ENCODE results near the gene CTF1. TPM values are rescaled to one million over a fixed set of nuclear protein-coding genes. Genes with fewer than 3 reads are reported as not detected.

CTF1 gene
- total RNA-seq, 4 donors from 2014 or later = 2.3 to 5.6 (median 3.2) TPM

DNA sequence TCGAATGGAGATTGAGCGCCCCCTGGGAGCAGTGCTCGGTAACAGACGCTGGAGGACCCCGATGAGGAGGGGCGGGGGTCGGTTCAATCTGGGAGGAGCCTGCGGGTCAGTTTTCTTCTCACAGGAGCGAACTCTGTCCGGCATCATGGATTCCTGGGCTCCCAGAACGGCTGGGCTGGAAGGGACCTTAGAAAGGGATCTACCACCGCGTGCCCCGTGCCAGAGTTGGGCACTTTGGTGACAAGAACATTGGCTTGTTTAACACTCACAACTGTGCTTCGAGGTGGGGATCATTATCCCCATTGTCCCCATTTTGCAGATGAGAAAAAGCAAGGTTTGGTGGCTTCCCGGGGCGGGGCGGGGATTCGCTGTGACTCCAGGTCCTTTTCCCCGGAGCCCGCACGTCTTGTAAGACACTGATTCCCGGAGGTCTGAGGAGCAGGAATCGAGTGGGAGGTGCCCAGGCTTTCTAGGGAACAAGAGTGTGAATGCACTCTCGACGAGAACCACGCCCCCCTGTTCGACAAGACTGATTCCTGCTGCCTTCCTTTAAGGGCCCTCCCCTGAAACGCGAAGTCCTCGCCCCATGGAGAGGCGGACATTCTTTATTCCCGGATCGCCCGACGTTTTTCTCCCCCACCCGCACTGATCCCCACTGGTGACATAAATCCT is 25.5 kb downstream of the CTF1 start:
- peak; percentile 52 to 75 for DNase-seq
- peak overlapping the region; percentile 65 to 97 (median 94) for H3K27ac ChIP-seq
- no peaks in the 10 kb centered on the region for H3K27me3 ChIP-seq
- H3K4me3 ChIP-seq = peak overlapping the region; percentile 57 to 84 (median 70)
- H3K4me1 ChIP-seq = peaks cover 11% of the 10 kb centered on the region in 2 donors
- in situ Hi-C loops (cut with MboI; ENCODE audit: low sequenced_read_pairs in 4 of 4) (loop anchor here in 1 of 4 donors (5.0 kb wide), 1 partner anchor 80 kb away; no protein-coding TSS in a partner anchor), intact Hi-C loops (cut with DNase I; ENCODE audit: low total_unique reads) (loop anchor here (1.0 to 2.0 kb wide), 4 partner anchors 25 to 224 kb away; partner anchors contain the start of gene ORAI3)
- no peak for TF ChIP-seq POLR2A (IDR thresholded peaks at IDR 0.05)
- TF ChIP-seq, protein P1, sequence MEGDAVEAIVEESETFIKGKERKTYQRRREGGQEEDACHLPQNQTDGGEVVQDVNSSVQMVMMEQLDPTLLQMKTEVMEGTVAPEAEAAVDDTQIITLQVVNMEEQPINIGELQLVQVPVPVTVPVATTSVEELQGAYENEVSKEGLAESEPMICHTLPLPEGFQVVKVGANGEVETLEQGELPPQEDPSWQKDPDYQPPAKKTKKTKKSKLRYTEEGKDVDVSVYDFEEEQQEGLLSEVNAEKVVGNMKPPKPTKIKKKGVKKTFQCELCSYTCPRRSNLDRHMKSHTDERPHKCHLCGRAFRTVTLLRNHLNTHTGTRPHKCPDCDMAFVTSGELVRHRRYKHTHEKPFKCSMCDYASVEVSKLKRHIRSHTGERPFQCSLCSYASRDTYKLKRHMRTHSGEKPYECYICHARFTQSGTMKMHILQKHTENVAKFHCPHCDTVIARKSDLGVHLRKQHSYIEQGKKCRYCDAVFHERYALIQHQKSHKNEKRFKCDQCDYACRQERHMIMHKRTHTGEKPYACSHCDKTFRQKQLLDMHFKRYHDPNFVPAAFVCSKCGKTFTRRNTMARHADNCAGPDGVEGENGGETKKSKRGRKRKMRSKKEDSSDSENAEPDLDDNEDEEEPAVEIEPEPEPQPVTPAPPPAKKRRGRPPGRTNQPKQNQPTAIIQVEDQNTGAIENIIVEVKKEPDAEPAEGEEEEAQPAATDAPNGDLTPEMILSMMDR (IDR thresholded peaks at IDR 0.05 in 4 of 5, conservative IDR thresholded peaks at IDR 0.05 in 1 of 5) = peak; percentile 83 to 88 (median 85)
- peak; percentile 7 for ATAC-seq
- H3K36me3 ChIP-seq = no peaks in the 10 kb centered on the region
- no peaks in the 10 kb centered on the region for H3K9me3 ChIP-seq

GRCh38 chr16:30922420-30922959 is 26.1 kb downstream of the CTF1 start:
- Histone ChIP-seq H3K27me3 (no peaks in the 10 kb centered on the region), H3K27ac (peak overlapping the region; percentile 92 to 97 (median 96)), H3K9me3 (no peaks in the 10 kb centered on the region), H3K4me3 (peak overlapping the region; percentile 72 to 92 (median 79)), H3K4me1 (peaks cover 11 to 13% of the 10 kb centered on the region in 2 donors), H3K36me3 (no peaks in the 10 kb centered on the region)
- DNase-seq (peak; percentile 100), ATAC-seq (peak; percentile 79 to 81)
- intact Hi-C loops (cut with DNase I; ENCODE audit: low total_unique reads) (loop anchor here (1.0 to 2.0 kb wide), 3 partner anchors 25 to 224 kb away; partner anchors contain the start of gene ORAI3), in situ Hi-C loops (cut with MboI; ENCODE audit: low sequenced_read_pairs in 4 of 4) (loop anchor here in 1 of 4 donors (5.0 kb wide), 1 partner anchor 80 kb away; no protein-coding TSS in a partner anchor)
- no peak for TF ChIP-seq POLR2A (IDR thresholded peaks at IDR 0.05)
- TF ChIP-seq, protein P1 (IDR thresholded peaks at IDR 0.05 in 4 of 5, conservative IDR thresholded peaks at IDR 0.05 in 1 of 5) = no peak

- peak; percentile 100 for DNase-seq
- in situ Hi-C loops (cut with MboI; ENCODE audit: low sequenced_read_pairs in 4 of 4) (loop anchor here in 1 of 4 donors (5.0 kb wide), 1 partner anchor 81 kb away; no protein-coding TSS in a partner anchor), intact Hi-C loops (cut with DNase I; ENCODE audit: low total_unique reads) (loop anchor here (1.0 to 2.0 kb wide), 5 partner anchors 19 to 225 kb away; partner anchors contain the start of genes ORAI3 and SETD1A)
- Histone ChIP-seq H3K4me1 (peaks cover 11 to 16% of the 10 kb centered on the region in 2 donors), H3K4me3 (peak overlapping the region; percentile 74 to 93 (median 88)), H3K9me3 (no peaks in the 10 kb centered on the region), H3K27ac (peak overlapping the region; percentile 92 to 97 (median 96)), H3K27me3 (no peaks in the 10 kb centered on the region), H3K36me3 (no peaks in the 10 kb centered on the region)
- peak; percentile 79 for ATAC-seq
- TF ChIP-seq, protein P1 (IDR thresholded peaks at IDR 0.05 in 4 of 5, conservative IDR thresholded peaks at IDR 0.05 in 1 of 5) = no peak
- peak in 1 of 2 donors; percentile 64 for TF ChIP-seq POLR2A (IDR thresholded peaks at IDR 0.05)
Observed at GRCh38 chr16:30922960-30923535, 26.6 kb downstream of the CTF1 start.

DNA sequence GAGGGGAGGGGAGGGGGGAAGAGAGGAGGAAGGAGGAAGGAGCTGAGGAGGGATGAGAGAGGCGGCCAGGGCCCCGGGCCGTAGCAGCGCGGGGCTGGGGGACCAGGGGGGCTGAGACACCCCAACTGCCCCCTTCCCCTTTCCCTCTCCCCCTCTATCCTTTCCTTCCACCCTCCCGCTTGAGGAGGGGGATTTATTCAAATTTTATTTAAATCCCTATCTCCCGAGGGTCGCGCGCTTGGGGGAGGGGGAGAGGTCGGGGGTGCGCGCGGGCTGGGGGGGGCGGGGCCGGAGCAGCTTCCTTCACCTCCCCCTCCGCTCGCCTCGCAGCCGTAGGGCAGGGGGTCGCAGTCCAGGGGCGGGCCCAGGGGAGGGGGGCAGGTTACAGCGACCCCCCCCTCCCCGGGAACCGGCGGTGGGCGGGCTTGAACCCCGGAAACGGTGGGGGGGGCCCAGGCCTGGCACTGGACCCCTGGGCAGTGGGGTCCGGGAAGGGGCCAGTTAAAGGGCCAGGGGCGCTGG is 27.2 kb downstream of the CTF1 start, which contains the start of gene FBXL19:
Gene FBXL19 (plus strand): TSS at position 19 of the 522 bp plus-strand sequence. CDS start 2,183 bp downstream, outside the sequence.
- Histone ChIP-seq H3K36me3 (no peaks in the 10 kb centered on the region), H3K4me1 (peaks cover 11 to 16% of the 10 kb centered on the region in 2 donors), H3K4me3 (peak within 1 kb of the TSS; percentile 74 to 93 (median 88)), H3K27ac (peak within 1 kb of the TSS; percentile 92 to 97 (median 96)), H3K9me3 (no peaks in the 10 kb centered on the region), H3K27me3 (no peaks in the 10 kb centered on the region)
- no peak for ATAC-seq
- in situ Hi-C loops (cut with MboI; ENCODE audit: low sequenced_read_pairs in 4 of 4) = loop anchor here in 1 of 4 donors (5.0 kb wide), 1 partner anchor 81 kb away; no protein-coding TSS in a partner anchor
- intact Hi-C loops (cut with DNase I; ENCODE audit: low total_unique reads) = loop anchor here (1.0 to 2.0 kb wide), 3 partner anchors 19 to 34 kb away; partner anchors contain the start of genes ORAI3 and SETD1A
- TF ChIP-seq, protein P1 (IDR thresholded peaks at IDR 0.05 in 4 of 5, conservative IDR thresholded peaks at IDR 0.05 in 1 of 5) = no peak
- TF ChIP-seq POLR2A (IDR thresholded peaks at IDR 0.05) = no peak
- DNase-seq = no peak

Data from gastrocnemius medialis (tissue), 4 donors.